Pancreas (tissue), 10 donors: Measurements from ENCODE around the gene TGM3. TPM values are rescaled to one million over a fixed set of nuclear protein-coding genes. Genes with fewer than 3 reads are reported as not detected.

ENCODE experiments used
- ATAC-seq, 4 donors: fragments of 200-7000 bp; cut with Tn5 transposase; one replicate each; pipeline versions ENCODE4 v1.8.0 to v1.9.1; 2020; ENCODE audit warnings: mild to moderate bottlenecking in 4 of 4, moderate library complexity in 4 of 4
- DNase-seq, 6 donors: peaks; one replicate each; pipeline ENCODE4 v3.0.0-alpha.2; 2020
- FAIRE-seq: peaks from 2 replicates; lab custom pipeline; 2012; peaks lifted over from hg19 to GRCh38; lab: Jason Lieb, UNC
- H3K27ac ChIP-seq, 4 donors: fragments of 200-600 bp; sonication (generic); 1 replicate in 3 of 4; 2 replicates in 1 of 4; pipeline versions ENCODE4 v1.5.0 to v1.8.0; 2020
- H3K27me3 ChIP-seq, 4 donors: fragments of 200-600 bp; one replicate each; pipeline ENCODE4 v1.8.0; 2021
- H3K36me3 ChIP-seq, 3 donors: fragments of 200-600 bp; sonication (generic) in 1 of 3; one replicate each; pipeline versions ENCODE4 v1.5.0 to v1.8.0; 2020 to 2021
- H3K4me1 ChIP-seq, 3 donors: fragments of 200-600 bp; one replicate each; pipeline ENCODE4 v1.8.0; 2021
- H3K4me3 ChIP-seq, 4 donors: fragments of 200-600 bp; sonication (generic) in 2 of 4; one replicate each; pipeline versions ENCODE4 v1.5.0 to v1.8.0; 2020 to 2021
- H3K9me3 ChIP-seq, 4 donors: fragments of 200-600 bp; one replicate each; pipeline ENCODE4 v1.8.0; 2021
- WGBS, 2 donors: extraction: QIAGEN DNeasy Blood & Tissue Kit; methylation state at CpG; one replicate each; pipeline ENCODE4 v1.1.7; 2013; 5-methylcytosine and 5-hydroxymethylcytosine counted together
- intact Hi-C, 3 donors: fragments of 100-400 bp; cut with DNase I; formaldehyde crosslinking; loops; one replicate each; pipeline versions ENCODE4 v1.11.1 to v1.14.2; 2022
- polyA plus RNA-seq, 2 donors: library from polyadenylated mRNA; stranded (reverse); fragments of 200-250 nt; gene quantifications; one replicate each; pipeline ENCODE4 v1.2.3, GENCODE V29; 2013
- total RNA-seq, 6 donors: library from RNA; stranded (reverse); fragmentation: NEBNext Ultra II Directional in 4 of 6; extraction: Animal tissue kit (Norgen Biotek cat#: 25700) in 4 of 6; gene quantifications; one replicate each; pipeline versions ENCODE4 v1.2.1 to v1.2.4, GENCODE V29; 2021 to 2023
- TF ChIP-seq, protein P1 (sequence below), 4 donors: fragments of 200-600 bp; sonication (generic) in 3 of 4; IDR thresholded peaks; one replicate each; pipeline versions ENCODE4 v1.5.0 to v1.8.0; 2021; ENCODE audit warnings: antibody characterized with exemption in 4 of 4
- donor health status: healthy with polysubstance abuse.
- donor health status: DM: no; HTN: no; CAD: no; lungs with moderate emphysema.
- donor health status: DM: no; HTN: no; CAD: no.
- donor health status: control.
- donor health status: control.
- donor health status: Bipolar disorder and iron deficiency.
- donor health status: DM: yes; HTN: yes; CAD: no.
- donor health status: DM: no; HTN: no; CAD: no.
- donor health status: DM: no; HTN: no; CAD: no.
- donor health status: DM: yes; HTN: yes; CAD: no.

TGM3 gene
- total and polyA plus RNA-seq, 8 donors, result 0.06 to 0.40 (median 0.31) TPM; not detected in 3

DNA sequence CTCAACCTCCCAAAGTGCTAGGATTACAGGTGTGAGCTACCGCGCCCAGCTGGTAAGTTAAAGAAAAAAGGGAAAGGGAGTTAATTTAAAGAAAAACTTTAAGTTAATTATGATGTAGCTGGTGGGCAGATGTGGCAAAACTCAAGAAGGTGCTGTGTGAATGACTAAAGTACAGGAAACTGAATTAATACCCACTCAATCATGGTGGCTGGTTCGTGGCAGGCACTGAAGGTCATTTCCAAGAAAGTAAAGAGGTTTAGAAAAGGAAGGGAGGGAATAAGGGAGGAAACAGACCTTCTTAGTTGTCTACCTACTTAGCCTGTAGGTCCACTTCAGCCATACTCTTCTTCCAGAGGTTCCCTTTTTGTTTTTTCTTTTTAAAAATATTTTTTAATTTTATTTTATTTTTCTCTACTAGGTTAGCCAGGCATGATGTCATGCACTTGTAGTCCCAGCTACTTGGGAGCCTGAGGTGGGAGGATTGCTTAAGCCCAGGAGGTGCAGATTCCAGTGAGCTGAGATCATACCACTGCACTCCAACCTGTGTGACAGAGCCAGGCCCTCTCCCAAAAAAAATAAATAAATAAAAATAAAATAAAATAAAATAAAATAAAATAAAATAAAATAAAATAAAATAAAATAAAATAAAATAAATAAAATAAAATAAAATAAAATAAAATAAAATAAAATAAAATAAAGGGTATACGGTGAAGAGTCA lies 11.9 kb upstream of the TGM3 start:
- Histone ChIP-seq H3K27ac (peak overlapping the region in 3 of 4 donors; percentile 47 to 77 (median 64)), H3K36me3 (no peaks in the 10 kb centered on the region), H3K9me3 (no peaks in the 10 kb centered on the region), H3K4me1 (peaks cover 0 to 6% (median 0%) of the 10 kb centered on the region in 3 donors), H3K4me3 (no peak overlapping the region), H3K27me3 (no peaks in the 10 kb centered on the region)
- TF ChIP-seq, protein P1, sequence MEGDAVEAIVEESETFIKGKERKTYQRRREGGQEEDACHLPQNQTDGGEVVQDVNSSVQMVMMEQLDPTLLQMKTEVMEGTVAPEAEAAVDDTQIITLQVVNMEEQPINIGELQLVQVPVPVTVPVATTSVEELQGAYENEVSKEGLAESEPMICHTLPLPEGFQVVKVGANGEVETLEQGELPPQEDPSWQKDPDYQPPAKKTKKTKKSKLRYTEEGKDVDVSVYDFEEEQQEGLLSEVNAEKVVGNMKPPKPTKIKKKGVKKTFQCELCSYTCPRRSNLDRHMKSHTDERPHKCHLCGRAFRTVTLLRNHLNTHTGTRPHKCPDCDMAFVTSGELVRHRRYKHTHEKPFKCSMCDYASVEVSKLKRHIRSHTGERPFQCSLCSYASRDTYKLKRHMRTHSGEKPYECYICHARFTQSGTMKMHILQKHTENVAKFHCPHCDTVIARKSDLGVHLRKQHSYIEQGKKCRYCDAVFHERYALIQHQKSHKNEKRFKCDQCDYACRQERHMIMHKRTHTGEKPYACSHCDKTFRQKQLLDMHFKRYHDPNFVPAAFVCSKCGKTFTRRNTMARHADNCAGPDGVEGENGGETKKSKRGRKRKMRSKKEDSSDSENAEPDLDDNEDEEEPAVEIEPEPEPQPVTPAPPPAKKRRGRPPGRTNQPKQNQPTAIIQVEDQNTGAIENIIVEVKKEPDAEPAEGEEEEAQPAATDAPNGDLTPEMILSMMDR (IDR thresholded peaks at IDR 0.05), result no peak
- DNase-seq (peak in 1 of 6 donors; percentile 29), ATAC-seq (peak in 2 of 4 donors; percentile 65 to 68), FAIRE-seq (no peak)
- intact Hi-C loops, result no loop called here
- WGBS, 2 donors, result 75 to 81% methylated on average over 4 of the region's 4 CpGs

DNA sequence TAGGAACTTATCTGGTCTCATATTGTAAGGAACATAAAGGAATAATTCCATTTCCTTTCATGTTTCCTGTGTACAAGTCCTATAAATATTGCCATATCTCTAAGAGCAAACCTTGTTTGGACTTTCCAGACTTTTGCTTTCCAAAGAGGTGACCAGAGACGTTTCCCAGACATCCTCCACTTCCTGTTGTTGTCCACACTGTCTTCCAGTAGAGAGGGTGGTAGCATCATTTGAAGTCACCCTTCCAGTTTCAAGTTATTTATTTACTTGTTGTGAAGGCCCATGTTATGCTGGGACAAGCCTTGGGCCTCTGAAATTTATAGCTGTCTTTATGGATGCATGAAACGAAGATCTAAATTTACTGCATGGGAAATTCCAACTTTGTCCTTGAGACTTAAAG lies 10.6 kb upstream of the TGM3 start:
- no peaks in the 10 kb centered on the region for H3K27me3 ChIP-seq
- no peaks in the 10 kb centered on the region for H3K36me3 ChIP-seq
- TF ChIP-seq, protein P1 (IDR thresholded peaks at IDR 0.05), result no peak
- intact Hi-C loops, result no loop called here
- DNase-seq (no peak), ATAC-seq (no peak), FAIRE-seq (no peak)
- 36 to 46% methylated on average over 2 of the region's 2 CpGs for WGBS, 2 donors
- H3K4me3 ChIP-seq, result no peak overlapping the region
- H3K27ac ChIP-seq, result peak overlapping the region in 1 of 4 donors; percentile 17
- no peaks in the 10 kb centered on the region for H3K9me3 ChIP-seq
- peaks cover 0 to 8% (median 0%) of the 10 kb centered on the region in 3 donors for H3K4me1 ChIP-seq

DNA sequence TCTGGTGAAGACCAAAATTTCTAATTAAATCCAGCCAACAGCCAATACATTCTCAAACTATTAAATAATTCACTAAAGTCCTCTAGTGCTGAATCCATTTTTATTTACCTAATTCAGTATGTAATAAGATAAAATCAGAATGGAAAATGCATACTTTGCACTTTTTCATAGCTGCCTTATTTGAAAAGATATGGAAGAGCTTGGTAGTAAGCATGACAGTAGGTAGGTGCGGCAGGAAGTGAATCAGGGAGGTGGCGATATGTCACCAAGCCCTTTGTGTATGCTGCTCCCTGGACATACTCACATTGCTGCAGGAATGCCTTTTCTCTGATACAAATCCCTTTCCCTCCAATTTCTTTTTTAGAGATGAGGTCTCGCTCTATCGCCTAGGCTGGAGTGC lies 10.2 kb upstream of the TGM3 start:
- H3K27me3 ChIP-seq, result no peaks in the 10 kb centered on the region
- DNase-seq (no peak), ATAC-seq (no peak), FAIRE-seq (no peak)
- H3K4me1 ChIP-seq, result peaks cover 0 to 8% (median 0%) of the 10 kb centered on the region in 3 donors
- no peaks in the 10 kb centered on the region for H3K9me3 ChIP-seq
- WGBS, 2 donors, result 84 to 94% methylated on average over 4 of the region's 4 CpGs
- H3K36me3 ChIP-seq, result no peaks in the 10 kb centered on the region
- intact Hi-C loops, result no loop called here
- H3K27ac ChIP-seq, result no peak overlapping the region
- TF ChIP-seq, protein P1 (IDR thresholded peaks at IDR 0.05), result no peak
- H3K4me3 ChIP-seq, result no peak overlapping the region

GRCh38 chr20:2287504-2287903 lies 8.3 kb upstream of the TGM3 start:
- H3K4me1 ChIP-seq, result peaks cover 0 to 8% (median 0%) of the 10 kb centered on the region in 3 donors
- H3K27ac ChIP-seq, result no peak overlapping the region
- TF ChIP-seq, protein P1 (IDR thresholded peaks at IDR 0.05), result no peak
- ATAC-seq, result no peak
- no peaks in the 10 kb centered on the region for H3K36me3 ChIP-seq
- no peaks in the 10 kb centered on the region for H3K27me3 ChIP-seq
- no peak overlapping the region for H3K4me3 ChIP-seq
- intact Hi-C loops, result no loop called here
- no peaks in the 10 kb centered on the region for H3K9me3 ChIP-seq
- 82 to 94% methylated on average over 3 of the region's 3 CpGs for WGBS, 2 donors
- FAIRE-seq, result no peak
- no peak for DNase-seq

GRCh38 chr20:2289475-2289874 lies 6.3 kb upstream of the TGM3 start:
- ATAC-seq, result peak; percentile 18 to 44 (median 30)
- TF ChIP-seq, protein P1 (IDR thresholded peaks at IDR 0.05), result no peak
- FAIRE-seq, result no peak
- H3K4me3 ChIP-seq, result no peak overlapping the region
- no peaks in the 10 kb centered on the region for H3K36me3 ChIP-seq
- DNase-seq, result no peak
- H3K9me3 ChIP-seq, result no peaks in the 10 kb centered on the region
- peaks cover 0 to 8% (median 0%) of the 10 kb centered on the region in 3 donors for H3K4me1 ChIP-seq
- peak overlapping the region; percentile 59 to 73 (median 68) for H3K27ac ChIP-seq
- no peaks in the 10 kb centered on the region for H3K27me3 ChIP-seq
- intact Hi-C loops, result no loop called here
- 37 to 45% methylated on average over 11 of the region's 11 CpGs for WGBS, 2 donors
